GM18517 (cell line): Measurements from ENCODE around the gene SLC12A5.

Source experiments
- ATAC-seq: cut with Tn5 transposase; IDR thresholded peaks from one replicate; pipeline ENCODE4 v1.9.1; 2021; ENCODE audit warnings: mild to moderate bottlenecking, moderate library complexity; ENCODE audit not compliant: unreplicated experiment

Gene SLC12A5

GRCh38 chr20:46051556-46052308 lies 22.7 kb downstream of the SLC12A5 start:
- ATAC-seq = no peak

GRCh38 chr20:46053416-46053815 lies 24.4 kb downstream of the SLC12A5 start:
- ATAC-seq = no peak

GRCh38 chr20:46054606-46055005 lies 25.6 kb downstream of the SLC12A5 start:
- ATAC-seq = no peak

- ATAC-seq = no peak
These were observed 26.3 kb downstream of the SLC12A5 start for GRCh38 chr20:46055269-46055668.

GRCh38 chr20:46056027-46056833 lies 27.2 kb downstream of the SLC12A5 start:
- no peak for ATAC-seq

GRCh38 chr20:46056970-46057855 lies 28.2 kb downstream of the SLC12A5 start:
- ATAC-seq = no peak

DNA sequence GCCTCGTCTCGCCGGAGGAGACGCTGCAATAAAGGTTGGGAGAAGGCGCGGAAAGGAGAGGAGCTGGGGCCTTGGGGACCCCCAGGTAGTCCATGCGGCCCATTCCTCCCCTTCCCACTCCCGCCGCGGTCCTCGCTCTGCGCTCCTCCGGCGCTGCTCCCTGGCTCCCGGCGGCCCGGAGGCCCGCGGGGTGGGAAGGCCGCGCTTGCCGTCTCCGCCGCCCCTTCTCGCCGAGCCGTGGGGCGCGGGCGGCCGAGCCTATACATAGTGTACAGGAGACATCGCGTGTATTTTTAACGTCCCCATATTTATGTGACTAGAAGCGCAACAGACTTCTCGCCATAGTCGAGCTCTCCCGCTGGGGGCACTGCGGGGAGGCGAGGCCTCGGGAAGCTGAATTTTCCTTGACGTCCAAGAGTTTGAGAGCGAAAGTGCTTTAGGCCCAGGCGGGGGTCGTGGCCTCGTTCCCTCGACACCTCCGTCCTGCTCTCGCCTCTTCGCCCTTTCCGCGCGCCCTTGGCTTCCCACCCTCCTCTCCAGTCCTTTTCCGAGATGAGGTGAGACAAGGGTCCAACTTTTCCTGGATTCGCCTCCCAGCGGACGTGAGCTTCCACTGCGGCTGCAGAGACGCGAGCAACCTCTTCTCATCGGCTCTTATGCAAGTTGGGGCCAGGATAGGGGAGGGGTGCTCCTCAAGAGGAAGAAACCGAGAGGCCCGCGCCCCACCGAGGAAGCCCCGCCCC lies 29.0 kb downstream of the SLC12A5 start:
- ATAC-seq = no peak

DNA sequence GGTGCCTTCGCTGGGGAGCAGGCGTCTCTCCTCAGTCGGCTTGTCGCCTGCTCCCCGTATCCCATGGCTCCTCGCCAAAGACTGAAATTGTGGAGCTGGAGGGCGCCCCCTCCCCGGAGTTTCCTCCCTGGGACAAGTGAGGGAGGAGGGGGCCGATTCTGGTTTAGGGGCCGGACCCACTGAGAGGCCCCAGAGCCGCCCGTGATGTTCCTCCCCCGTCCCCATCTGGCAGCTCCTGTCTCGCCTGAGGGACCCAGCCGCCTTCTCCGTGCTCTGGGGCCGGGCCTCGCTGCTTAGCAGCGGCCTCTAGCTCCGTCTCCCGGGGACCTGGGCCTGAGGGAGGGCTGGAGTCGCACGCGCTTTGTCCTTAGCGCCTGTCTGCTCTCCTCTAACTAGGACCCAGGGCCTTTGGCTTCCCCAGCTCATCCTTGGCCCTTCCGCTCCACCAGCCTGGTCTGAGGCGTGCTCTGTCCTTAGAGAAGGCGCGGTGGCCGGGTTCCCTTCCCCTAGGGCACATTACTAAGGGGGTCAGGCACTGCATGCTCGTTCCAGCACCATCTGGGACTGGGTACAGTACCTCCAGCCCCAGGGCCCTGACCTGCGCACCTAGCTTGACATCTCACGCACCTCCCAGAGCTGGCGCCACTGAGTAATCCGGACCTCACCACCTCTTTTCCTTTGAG lies 29.7 kb downstream of the SLC12A5 start:
- no peak for ATAC-seq

DNA sequence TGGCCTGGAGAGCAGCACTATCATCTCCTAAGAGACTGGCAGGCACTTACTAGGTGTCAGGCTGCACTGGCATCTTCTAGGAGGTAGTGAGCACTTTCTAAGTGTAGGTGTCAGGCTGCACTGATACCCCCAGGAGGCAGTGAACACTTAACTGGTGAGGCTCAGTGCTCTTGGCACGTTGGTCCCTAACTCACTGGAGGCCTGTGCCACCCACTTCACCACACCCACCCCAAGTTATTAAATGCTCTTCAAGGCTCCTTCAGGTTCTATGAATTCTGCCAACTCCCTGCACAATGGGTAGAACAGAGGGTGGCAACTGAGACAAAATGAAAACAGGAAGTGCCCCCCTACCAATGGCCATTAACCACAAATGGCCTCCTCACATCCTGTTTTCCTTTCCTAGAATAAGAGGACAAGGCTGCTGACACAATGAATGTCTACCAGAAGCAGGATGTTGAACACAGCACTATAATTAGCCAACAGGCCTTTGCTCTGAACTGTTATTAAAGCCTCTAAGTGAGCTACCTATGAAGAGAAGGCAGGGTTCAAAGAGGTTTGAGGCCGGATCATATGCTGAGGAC lies 31.4 kb downstream of the SLC12A5 start:
- ATAC-seq = no peak

GRCh38 chr20:46060975-46061374 lies 32.0 kb downstream of the SLC12A5 start:
- ATAC-seq = no peak

DNA sequence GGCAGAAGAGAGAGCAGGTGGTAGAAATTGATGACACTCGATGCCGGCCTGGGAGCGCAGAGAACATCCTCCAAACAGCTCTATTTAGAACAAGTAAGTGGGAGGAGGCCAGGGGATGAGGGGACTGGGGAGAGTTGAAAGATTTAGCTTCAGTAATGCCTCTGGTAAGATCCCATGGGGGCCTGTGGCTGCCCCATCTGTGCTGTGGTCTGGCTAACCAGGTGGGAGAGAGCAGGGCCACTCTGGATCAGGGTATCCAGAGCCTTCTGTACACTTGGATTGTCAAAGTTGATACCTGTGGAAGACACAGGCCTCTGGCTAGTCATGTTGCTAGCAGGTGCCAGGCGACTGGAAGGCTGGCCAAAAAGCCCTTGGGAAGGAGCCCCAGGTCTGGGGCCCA lies 33.1 kb downstream of the SLC12A5 start:
- no peak for ATAC-seq

- ATAC-seq = no peak
These were observed 33.6 kb downstream of the SLC12A5 start for GRCh38 chr20:46062621-46063020.

GRCh38 chr20:46063151-46063550 lies 34.1 kb downstream of the SLC12A5 start:
- ATAC-seq = no peak

GRCh38 chr20:46063652-46064054 lies 34.6 kb downstream of the SLC12A5 start:
- ATAC-seq = no peak

- no peak for ATAC-seq
These were observed 36.0 kb downstream of the SLC12A5 start for GRCh38 chr20:46065006-46065405.

GRCh38 chr20:46065691-46066090 lies 36.7 kb downstream of the SLC12A5 start:
- ATAC-seq = no peak

DNA sequence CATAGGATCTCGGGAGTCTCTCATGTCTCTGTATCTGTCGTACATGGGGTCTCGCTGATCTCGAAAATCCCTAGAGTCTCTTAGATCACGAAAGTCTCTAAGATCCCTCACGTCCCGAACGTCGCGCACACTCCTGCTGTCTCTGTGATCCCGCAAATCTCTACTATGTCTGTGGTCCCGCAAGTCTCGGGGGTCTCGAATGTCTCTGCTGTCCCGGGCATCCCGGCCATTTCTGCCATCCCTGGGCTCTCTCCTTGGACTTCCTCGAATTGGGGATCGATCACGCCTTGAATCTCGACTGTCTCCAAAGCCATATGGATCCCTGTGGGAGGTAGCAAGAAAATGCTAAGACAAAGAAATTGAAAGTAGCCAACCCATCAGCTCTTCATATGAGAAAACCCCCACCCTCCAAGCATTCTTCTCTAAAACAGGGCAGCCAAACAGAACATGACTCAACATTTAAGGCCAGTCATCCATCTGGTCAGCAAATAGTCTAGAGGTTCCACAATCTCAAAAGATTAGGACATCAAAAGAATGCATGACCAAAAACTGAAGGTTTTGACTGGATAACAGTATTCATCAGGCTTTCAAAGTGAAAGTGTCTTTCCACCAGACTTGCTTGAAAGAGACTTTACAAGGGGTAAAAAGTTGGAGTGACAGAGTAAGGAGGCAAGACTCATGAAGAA lies 41.3 kb downstream of the SLC12A5 start:
- no peak for ATAC-seq

DNA sequence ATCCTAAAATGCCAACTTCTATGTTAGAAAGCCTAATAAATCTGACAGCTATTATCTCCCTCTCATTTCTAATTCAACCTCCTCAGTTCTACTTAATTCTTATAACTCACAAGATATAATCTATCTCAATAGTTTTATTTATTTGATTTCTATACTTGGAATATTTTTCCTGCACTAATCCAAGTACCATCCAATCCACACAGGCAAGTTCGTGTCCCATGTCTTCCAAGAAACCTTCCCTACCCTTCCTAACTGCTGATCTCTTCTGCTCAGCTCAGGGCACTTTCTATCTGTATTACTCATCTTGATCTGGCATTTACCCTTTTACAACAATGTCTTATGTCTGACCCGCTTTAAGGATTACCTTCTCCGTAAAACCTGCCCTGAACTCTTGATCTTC lies 42.6 kb downstream of the SLC12A5 start:
- ATAC-seq = no peak

- ATAC-seq = no peak
These were observed 44.0 kb downstream of the SLC12A5 start for GRCh38 chr20:46073024-46073423.
